ENCODE data around the gene BUD23. TPM values are rescaled to one million over a fixed set of nuclear protein-coding genes. Genes with fewer than 3 reads are reported as not detected.

The BUD23 gene
- total RNA-seq, 4 donors from 2014 or later, result 43.2 to 51.5 (median 48.6) TPM

DNA sequence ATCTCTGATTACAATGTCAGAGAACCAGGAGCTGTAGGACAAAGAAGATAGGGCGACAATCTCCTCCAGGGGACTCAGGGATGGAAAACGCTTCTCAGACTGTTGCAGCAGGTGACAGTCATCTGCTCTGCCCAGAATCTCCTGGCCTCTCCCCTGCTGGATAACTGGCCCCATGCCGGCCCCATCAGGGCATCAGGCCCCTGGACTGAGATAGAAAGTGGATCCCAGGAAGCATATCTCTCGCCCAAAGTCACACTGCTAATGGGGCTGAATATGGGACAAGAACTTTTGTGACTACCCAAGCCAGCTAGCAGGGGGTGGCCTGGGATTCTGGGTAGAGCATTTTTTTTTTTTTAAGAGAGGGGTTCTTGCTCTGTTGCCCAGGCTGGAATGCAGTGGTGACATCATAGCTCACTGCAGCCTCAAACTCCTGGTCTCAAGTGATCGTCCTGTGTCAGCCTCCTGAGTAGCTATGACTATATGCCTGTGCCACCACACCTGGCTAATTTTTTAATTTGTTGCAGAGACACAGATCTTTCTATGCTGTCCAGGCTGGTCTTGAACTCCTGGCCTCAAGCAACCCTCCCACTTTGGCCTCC, 38.6 kb upstream of the BUD23 start:
- WGBS, result 65% methylated on average over 5 of the region's 5 CpGs
- Histone ChIP-seq H3K4me1 (peaks cover 5 to 12% (median 11%) of the 10 kb centered on the region in 4 donors), H3K4me3 (no peak overlapping the region), H3K27ac (replicated peaks in 1 of 4) (no peak overlapping the region), H3K9me3 (peaks cover 0 to 10% (median 5%) of the 10 kb centered on the region in 4 donors), H3K27me3 (peaks cover 4 to 86% (median 17%) of the 10 kb centered on the region in 4 donors), H3K36me3 (no peaks in the 10 kb centered on the region)
- TF ChIP-seq POLR2A (IDR thresholded peaks at IDR 0.05; ENCODE audit: low read depth) (no peak), POLR2AphosphoS5 (IDR thresholded peaks at IDR 0.05) (no peak), EP300 (IDR thresholded peaks at IDR 0.05) (no peak)
- TF ChIP-seq, protein P1, sequence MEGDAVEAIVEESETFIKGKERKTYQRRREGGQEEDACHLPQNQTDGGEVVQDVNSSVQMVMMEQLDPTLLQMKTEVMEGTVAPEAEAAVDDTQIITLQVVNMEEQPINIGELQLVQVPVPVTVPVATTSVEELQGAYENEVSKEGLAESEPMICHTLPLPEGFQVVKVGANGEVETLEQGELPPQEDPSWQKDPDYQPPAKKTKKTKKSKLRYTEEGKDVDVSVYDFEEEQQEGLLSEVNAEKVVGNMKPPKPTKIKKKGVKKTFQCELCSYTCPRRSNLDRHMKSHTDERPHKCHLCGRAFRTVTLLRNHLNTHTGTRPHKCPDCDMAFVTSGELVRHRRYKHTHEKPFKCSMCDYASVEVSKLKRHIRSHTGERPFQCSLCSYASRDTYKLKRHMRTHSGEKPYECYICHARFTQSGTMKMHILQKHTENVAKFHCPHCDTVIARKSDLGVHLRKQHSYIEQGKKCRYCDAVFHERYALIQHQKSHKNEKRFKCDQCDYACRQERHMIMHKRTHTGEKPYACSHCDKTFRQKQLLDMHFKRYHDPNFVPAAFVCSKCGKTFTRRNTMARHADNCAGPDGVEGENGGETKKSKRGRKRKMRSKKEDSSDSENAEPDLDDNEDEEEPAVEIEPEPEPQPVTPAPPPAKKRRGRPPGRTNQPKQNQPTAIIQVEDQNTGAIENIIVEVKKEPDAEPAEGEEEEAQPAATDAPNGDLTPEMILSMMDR (IDR thresholded peaks at IDR 0.05), result no peak
- intact Hi-C loops (cut with DNase I), result no loop called here
- no peak for DNase-seq (ENCODE audit: extremely low spot score)

DNA sequence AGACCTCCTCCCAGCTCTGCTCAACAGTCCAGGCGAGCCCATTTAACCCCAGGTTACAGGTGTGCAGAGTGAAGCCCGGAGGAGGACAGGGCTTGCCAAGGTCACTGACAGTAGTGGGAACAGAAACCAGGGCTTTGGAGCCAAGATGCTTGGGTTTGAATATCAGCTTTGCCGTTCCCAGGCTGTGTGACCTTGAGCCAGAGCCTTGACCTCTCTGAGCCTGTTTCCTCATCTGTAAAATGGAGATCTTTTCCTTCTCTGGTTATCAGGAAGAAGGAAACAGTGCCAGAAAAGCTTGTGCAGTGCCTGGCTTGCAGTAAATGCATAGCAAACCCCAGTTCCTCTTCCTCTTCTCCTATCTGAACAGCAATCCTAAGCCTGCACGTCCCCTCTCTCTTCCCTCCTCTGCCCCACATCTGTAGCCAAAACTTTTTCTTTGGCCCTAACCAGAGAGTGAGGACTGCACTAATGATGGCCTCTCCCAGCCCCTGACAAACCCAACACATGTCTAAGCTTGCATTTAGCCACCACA, 37.7 kb upstream of the BUD23 start:
- Histone ChIP-seq H3K27ac (replicated peaks in 1 of 4) (no peak overlapping the region), H3K9me3 (peaks cover 0 to 10% (median 5%) of the 10 kb centered on the region in 4 donors), H3K27me3 (peaks cover 4 to 94% (median 17%) of the 10 kb centered on the region in 4 donors), H3K4me3 (no peak overlapping the region), H3K4me1 (peaks cover 5 to 12% (median 11%) of the 10 kb centered on the region in 4 donors), H3K36me3 (no peaks in the 10 kb centered on the region)
- TF ChIP-seq POLR2A (IDR thresholded peaks at IDR 0.05; ENCODE audit: low read depth) (no peak), EP300 (IDR thresholded peaks at IDR 0.05) (no peak), POLR2AphosphoS5 (IDR thresholded peaks at IDR 0.05) (no peak)
- TF ChIP-seq, protein P1 (IDR thresholded peaks at IDR 0.05), result no peak
- intact Hi-C loops (cut with DNase I), result no loop called here
- 50% methylated on average over 4 of the region's 4 CpGs for WGBS
- DNase-seq (ENCODE audit: extremely low spot score), result no peak

DNA sequence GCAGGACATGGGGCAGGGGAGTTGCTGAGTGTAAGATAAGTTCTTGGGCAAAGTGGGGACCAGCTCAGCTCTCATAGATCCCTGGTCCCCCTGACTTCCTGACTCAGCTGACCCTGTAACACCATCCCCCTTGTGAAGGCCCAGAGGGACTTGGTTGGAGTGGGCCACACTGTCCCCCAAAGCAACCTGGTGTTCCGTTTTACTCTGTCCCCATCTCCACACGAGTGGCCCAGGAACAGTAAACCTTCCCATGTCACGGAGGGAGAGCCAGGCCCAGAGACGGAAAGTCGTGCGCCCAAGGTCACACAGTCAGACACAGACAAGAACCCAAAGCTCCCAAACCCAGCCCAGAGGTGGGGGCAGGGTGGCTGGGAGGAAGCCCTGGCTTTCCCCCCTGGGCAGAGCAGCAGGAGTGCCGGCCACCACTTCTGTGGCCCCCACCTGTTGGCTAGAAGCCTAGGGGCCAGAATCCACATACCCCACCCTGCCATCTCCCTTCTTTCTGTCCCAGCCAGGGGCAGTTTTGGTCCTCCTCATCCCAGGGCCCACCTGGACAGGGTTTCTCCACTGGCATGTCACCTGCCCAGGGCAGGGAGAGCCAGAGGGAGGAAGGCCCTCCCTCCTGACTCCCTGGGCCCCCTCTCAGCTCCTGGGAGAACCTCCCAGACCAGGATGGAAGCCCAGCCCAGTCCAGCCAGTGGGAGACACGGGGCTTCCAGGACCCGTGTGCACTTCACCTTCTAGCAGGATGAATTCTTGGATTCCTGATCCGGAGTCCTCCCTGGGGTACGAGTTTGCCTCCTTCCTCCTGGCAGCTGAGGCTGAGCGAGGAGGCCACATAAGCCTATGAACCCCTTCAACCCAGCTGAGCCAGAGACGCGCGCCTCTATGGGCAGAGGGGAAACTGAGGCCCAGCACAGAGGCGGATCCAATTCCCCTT, 36.3 kb upstream of the BUD23 start:
- no peak overlapping the region for H3K27ac ChIP-seq (replicated peaks in 1 of 4)
- TF ChIP-seq, protein P1 (IDR thresholded peaks at IDR 0.05), result no peak
- no peak for TF ChIP-seq EP300 (IDR thresholded peaks at IDR 0.05)
- TF ChIP-seq POLR2AphosphoS5 (IDR thresholded peaks at IDR 0.05), result no peak
- no peak for TF ChIP-seq POLR2A (IDR thresholded peaks at IDR 0.05; ENCODE audit: low read depth)
- no peaks in the 10 kb centered on the region for H3K9me3 ChIP-seq
- intact Hi-C loops (cut with DNase I), result no loop called here
- peak overlapping the region in 3 of 4 donors; percentile 51 to 61 (median 54) for H3K4me3 ChIP-seq
- H3K36me3 ChIP-seq, result no peaks in the 10 kb centered on the region
- H3K27me3 ChIP-seq, result peaks cover 4 to 87% (median 17%) of the 10 kb centered on the region in 4 donors
- no peak for DNase-seq (ENCODE audit: extremely low spot score)
- peaks cover 5 to 12% (median 11%) of the 10 kb centered on the region in 4 donors for H3K4me1 ChIP-seq
- 36% methylated on average over 8 of the region's 16 CpGs for WGBS

DNA sequence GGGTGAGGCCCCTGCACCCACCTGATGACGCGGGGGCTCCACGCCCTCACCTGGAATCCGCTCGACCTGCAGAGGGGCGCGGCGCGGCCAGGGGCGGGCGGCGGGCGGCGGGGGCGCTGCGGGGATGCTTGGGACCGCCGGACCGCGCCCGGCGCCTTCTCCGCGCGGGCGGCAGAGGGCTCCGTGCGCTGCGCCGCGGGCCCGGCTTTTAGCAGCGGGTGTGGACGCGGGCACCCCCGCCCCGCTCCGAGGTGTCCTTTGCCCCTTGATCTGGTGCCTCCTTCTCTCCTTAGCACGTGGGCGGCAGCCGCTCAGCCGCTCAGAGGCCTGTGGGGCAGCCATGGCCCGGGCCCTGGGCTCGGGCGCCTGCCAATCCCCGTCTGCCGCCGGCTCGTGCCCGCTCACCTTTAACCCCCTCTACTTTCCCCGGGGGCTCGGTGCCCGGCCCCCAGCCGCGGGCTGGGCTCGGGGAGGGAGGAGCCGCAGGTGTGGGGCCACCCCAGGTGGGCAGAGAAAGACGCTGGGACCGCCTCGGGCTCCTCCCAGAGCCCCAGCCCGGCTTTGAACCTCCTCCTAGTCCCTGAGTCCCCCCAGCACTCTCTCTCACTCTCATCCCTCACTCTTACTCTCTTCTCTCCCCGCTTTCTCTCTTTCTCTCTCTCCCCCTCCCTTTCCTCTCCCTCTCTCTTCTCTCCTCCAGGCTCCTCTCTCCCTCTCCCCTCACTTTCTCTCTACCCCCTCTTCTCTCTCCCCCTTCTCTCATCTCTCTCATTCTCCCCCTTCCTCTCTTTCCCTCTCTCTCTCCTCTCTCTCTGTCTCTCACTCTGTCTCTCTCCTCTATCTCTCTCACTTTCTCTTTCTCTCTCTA, 35.4 kb upstream of the BUD23 start:
- peak overlapping the region; percentile 50 to 61 (median 52) for H3K4me3 ChIP-seq
- peaks cover 4 to 87% (median 17%) of the 10 kb centered on the region in 4 donors for H3K27me3 ChIP-seq
- H3K27ac ChIP-seq (replicated peaks in 1 of 4), result no peak overlapping the region
- no peaks in the 10 kb centered on the region for H3K9me3 ChIP-seq
- intact Hi-C loops (cut with DNase I), result no loop called here
- WGBS, result 2% methylated on average over 16 of the region's 62 CpGs
- H3K36me3 ChIP-seq, result no peaks in the 10 kb centered on the region
- DNase-seq (ENCODE audit: extremely low spot score), result no peak
- TF ChIP-seq, protein P1 (IDR thresholded peaks at IDR 0.05), result peak in 1 of 3 experiments; percentile 34
- TF ChIP-seq POLR2A (IDR thresholded peaks at IDR 0.05; ENCODE audit: low read depth), result no peak
- TF ChIP-seq POLR2AphosphoS5 (IDR thresholded peaks at IDR 0.05), result no peak
- TF ChIP-seq EP300 (IDR thresholded peaks at IDR 0.05), result no peak
- H3K4me1 ChIP-seq, result peaks cover 5 to 12% (median 11%) of the 10 kb centered on the region in 4 donors

Measured in esophagus muscularis mucosa (tissue), 4 donors.